HepG2 (cell line): ENCODE results near the gene EFCAB8. TPM values are rescaled to one million over a fixed set of nuclear protein-coding genes. Genes with fewer than 3 reads are reported as not detected.

Source experiments
- ATAC-seq: fragments of 200-7000 bp; cut with Tn5 transposase; 3 replicates; pipeline ENCODE4 v1.9.1; 2020; ENCODE audit warnings: mild to moderate bottlenecking, moderate library complexity
- BruUV-seq: library from RNA; stranded (reverse); fragments of 400-500 nt; replicated peaks from 2 replicates; lab custom pipeline; 2021; lab: Mats Ljungman, UMichigan
- CTCF ChIA-PET: fragments of 300-600 bp; formaldehyde crosslinking; extraction: SDS; loops from one replicate; lab custom pipeline; 2021; ENCODE audit warnings: low total read pairs, inconsistent platforms, low intra/inter-chr PET ratio; lab: Yijun Ruan, JAX
- POLR2A ChIA-PET: fragments of 350-600 bp; sonication (Branson Sonifier 250); formaldehyde crosslinking; loops from one replicate; lab custom pipeline; 2020; ENCODE audit warnings: antibody characterized with exemption, inconsistent platforms; lab: Yijun Ruan, JAX
- DNase-seq: peaks from one replicate; pipeline ENCODE4 v3.0.0-alpha.2; 2015; ENCODE audit warnings: low spot score
- FAIRE-seq: peaks from 3 replicates; lab custom pipeline; 2011; peaks lifted over from hg19 to GRCh38; lab: Jason Lieb, UNC
- H2AFZ ChIP-seq: one replicate; pipeline ENCODE4 v1.6.1; 2011; ENCODE audit warnings: low read length, inconsistent platforms
- H3K27ac ChIP-seq: fragments of 300-600 bp; 3 replicates; pipeline ENCODE4 v1.8.0; 2011; ENCODE audit warnings: mixed run types, mild to moderate bottlenecking, mixed read lengths, low read length, inconsistent platforms; ENCODE audit not compliant: insufficient read depth; ENCODE audit errors: extremely low read length
- H3K27me3 ChIP-seq, 2 experiments: fragments of 200-600 bp in 1 of 2; 2 replicates in 1 of 2; 3 replicates in 1 of 2; pipeline versions ENCODE4 v1.6.0 to v1.8.0; 2011; ENCODE audit warnings: low read length in 2 of 2, mild to moderate bottlenecking in 2 of 2, moderate library complexity in 2 of 2, inconsistent platforms in 1 of 2; ENCODE audit not compliant: insufficient read depth in 2 of 2, control insufficient read depth in 1 of 2
- H3K36me3 ChIP-seq, 2 experiments: fragments of 200-600 bp in 1 of 2; replicated peaks in 1 of 2; 2 replicates in 1 of 2; 3 replicates in 1 of 2; pipeline versions ENCODE4 v1.5.1 to v1.8.0; 2011; ENCODE audit warnings: low read length in 2 of 2, inconsistent platforms in 1 of 2; ENCODE audit not compliant: insufficient read depth in 2 of 2, control insufficient read depth in 1 of 2
- H3K4me1 ChIP-seq: 2 replicates; pipeline ENCODE4 v1.5.1; 2012; ENCODE audit warnings: low read length, inconsistent platforms; ENCODE audit not compliant: insufficient read depth
- H3K4me2 ChIP-seq: 2 replicates; pipeline ENCODE4 v1.6.0; 2011; ENCODE audit warnings: low read depth, low read length, inconsistent platforms
- H3K4me3 ChIP-seq, 3 experiments: fragments of 200-600 bp in 1 of 3; sonication (generic), shearing (Covaris generic) in 1 of 3; replicated peaks in 1 of 3; 2 replicates each; pipeline ENCODE4 v1.5.1; 2011 to 2016; ENCODE audit warnings: low read length in 3 of 3, inconsistent platforms in 2 of 3, low read depth in 2 of 3, mild to moderate bottlenecking in 2 of 3, control low read depth in 1 of 3, mixed read lengths in 1 of 3; ENCODE audit not compliant: insufficient read depth in 1 of 3
- H3K79me2 ChIP-seq: one replicate; pipeline ENCODE4 v1.6.1; 2011; ENCODE audit warnings: low read length, inconsistent platforms; ENCODE audit not compliant: insufficient read depth
- H3K9ac ChIP-seq: 2 replicates; pipeline ENCODE4 v1.6.0; 2011; ENCODE audit warnings: mild to moderate bottlenecking, low read depth, low read length, inconsistent platforms; ENCODE audit not compliant: insufficient read depth
- H3K9me3 ChIP-seq: 2 replicates; pipeline ENCODE4 v1.5.1; 2012; ENCODE audit warnings: mild to moderate bottlenecking, low read length
- H4K20me1 ChIP-seq: 2 replicates; pipeline ENCODE4 v1.6.0; 2011; ENCODE audit warnings: inconsistent platforms, mild to moderate bottlenecking, low read length, moderate library complexity; ENCODE audit not compliant: insufficient read depth
- KLF15 ChIP-seq: sonication (generic); formaldehyde crosslinking; IDR thresholded peaks from 2 replicates; pipeline ENCODE4 v1.8.1; 2023; ENCODE audit warnings: borderline replicate concordance, mild to moderate bottlenecking, inconsistent platforms, missing genetic modification reagents, mixed read lengths
- NRL ChIP-seq: sonication (generic); formaldehyde crosslinking; IDR thresholded peaks from 2 replicates; pipeline ENCODE4 v1.5.0; 2020; ENCODE audit warnings: missing genetic modification reagents, mild to moderate bottlenecking, moderate library complexity, borderline replicate concordance
- ZNF234 ChIP-seq: sonication (generic); formaldehyde crosslinking; conservative IDR thresholded peaks from 2 replicates; pipeline ENCODE4 v1.5.1; 2020; ENCODE audit warnings: mild to moderate bottlenecking, missing genetic modification reagents
- ZNF563 ChIP-seq: sonication (generic); formaldehyde crosslinking; IDR thresholded peaks from 2 replicates; pipeline ENCODE4 v1.8.0; 2022; ENCODE audit warnings: mild to moderate bottlenecking, moderate library complexity, missing genetic modification reagents
- ZNF629 ChIP-seq: sonication (generic); formaldehyde crosslinking; conservative IDR thresholded peaks from 2 replicates; pipeline ENCODE4 v1.5.0; 2020; ENCODE audit warnings: missing genetic modification reagents
- WGBS: methylation state at CpG from one replicate; pipeline ENCODE4 v1.1.6; 2017; ENCODE audit warnings: low lambda C conversion rate; 5-methylcytosine and 5-hydroxymethylcytosine counted together
- in situ Hi-C: cut with HindIII; loops from 2 replicates; pipeline ENCODE4 v1.10.0; 2017; ENCODE audit warnings: low pct_unique_long_range_greater_than_20kb; ENCODE audit not compliant: extremely low pct_ligation_motif_present
- intact Hi-C: fragments of 100-400 bp; cut with micrococcal nuclease; formaldehyde crosslinking; loops from one replicate; pipeline ENCODE4 v1.10.0; 2022; ENCODE audit not compliant: unreplicated experiment
- polyA plus RNA-seq, 8 experiments: library from polyadenylated mRNA; depleted of rRNA in 3 of 8; stranded (reverse) in 7 of 8; unstranded in 1 of 8; fragments of >200 nt; fragmentation: Illumina TruSeq in 4 of 8; extraction: Trizol in 4 of 8; gene quantifications; 2 replicates each; pipeline versions ENCODE4 v1.2.1 to v1.2.3, GENCODE V29; 2011 to 2016; ENCODE audit warnings: low read depth in 4 of 8, missing spikeins in 1 of 8, mixed read lengths in 1 of 8; ENCODE audit not compliant: insufficient read depth in 1 of 8
- total RNA-seq, 5 experiments: library from RNA; depleted of rRNA; stranded (reverse); fragments of >200 nt; fragmentation: Illumina TruSeq; extraction: Trizol; gene quantifications; 2 replicates each; pipeline ENCODE4 v1.2.3, GENCODE V29; 2016; ENCODE audit warnings: low read depth in 1 of 5
- TF ChIP-seq, protein P1 (sequence below), 2 experiments: fragments of 450-650 bp in 1 of 2; sonication (generic) in 1 of 2; formaldehyde crosslinking in 1 of 2; IDR thresholded peaks; 2 replicates each; pipeline versions ENCODE4 v1.6.1 to v1.8.0; 2016 to 2022; ENCODE audit warnings: antibody characterized with exemption in 1 of 2, mild to moderate bottlenecking in 1 of 2, missing genetic modification reagents in 1 of 2
- TF ChIP-seq, protein P2 (sequence below): sonication (generic); formaldehyde crosslinking; IDR thresholded peaks from 2 replicates; pipeline ENCODE4 v1.5.0; 2020; ENCODE audit warnings: mild to moderate bottlenecking, missing genetic modification reagents

Gene EFCAB8
- total and polyA plus RNA-seq, 2 of the 13 experiments (the other 11 are each of a cell fraction or from before 2014, with no cell fraction given) = 0.15 to 0.22 TPM

DNA sequence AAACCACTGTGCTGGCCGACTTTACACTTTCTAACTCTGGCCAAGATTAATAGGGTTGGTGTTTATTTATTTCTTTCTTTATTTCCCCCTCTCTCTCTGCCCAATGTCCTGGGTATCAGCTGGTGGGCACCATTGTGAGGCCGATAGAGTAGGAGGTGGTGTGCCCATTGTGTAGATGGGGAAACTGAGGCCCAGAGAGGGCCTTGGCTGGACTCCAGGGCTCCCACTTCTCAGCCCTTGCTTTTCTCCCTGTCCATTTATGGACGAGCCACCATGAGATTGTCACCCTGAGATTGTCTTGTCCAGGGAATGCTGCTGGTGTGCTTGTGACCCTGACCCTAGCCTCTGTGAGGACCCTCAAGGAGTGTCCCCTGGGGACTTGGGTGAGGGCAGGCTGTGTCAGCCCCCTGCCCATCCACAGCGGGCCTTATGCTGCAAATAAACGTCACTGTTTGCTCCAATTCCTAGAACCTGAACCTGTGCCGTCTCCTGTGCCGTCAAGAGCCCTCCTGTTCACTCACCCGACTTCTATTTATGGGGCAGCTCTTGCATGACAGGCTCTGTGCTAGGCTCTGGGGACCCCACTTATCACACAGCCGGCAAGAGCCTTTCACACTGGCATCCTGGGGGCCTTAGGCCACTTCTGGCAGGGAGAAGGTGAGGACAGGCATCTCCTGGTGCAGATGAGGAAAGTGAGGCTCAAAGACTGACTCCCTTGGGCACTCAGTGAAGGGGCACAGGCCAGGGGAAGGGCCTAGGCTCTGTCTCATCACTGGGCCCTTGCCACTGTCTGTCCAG is 120.7 kb downstream of the EFCAB8 start:
- H3K9me3 ChIP-seq = no peaks in the 10 kb centered on the region
- in situ Hi-C loops (no loop called here), intact Hi-C loops (no loop called here)
- H3K27ac ChIP-seq = no peak overlapping the region
- CTCF ChIA-PET = no interaction called here
- ATAC-seq = no peak
- H3K36me3 ChIP-seq = no peaks in the 10 kb centered on the region
- H4K20me1 ChIP-seq = no peaks in the 10 kb centered on the region
- TF ChIP-seq ZNF234 = no peak
- TF ChIP-seq ZNF629 (CRISPR knock-in tag) = peak; percentile 70
- TF ChIP-seq, protein P1, sequence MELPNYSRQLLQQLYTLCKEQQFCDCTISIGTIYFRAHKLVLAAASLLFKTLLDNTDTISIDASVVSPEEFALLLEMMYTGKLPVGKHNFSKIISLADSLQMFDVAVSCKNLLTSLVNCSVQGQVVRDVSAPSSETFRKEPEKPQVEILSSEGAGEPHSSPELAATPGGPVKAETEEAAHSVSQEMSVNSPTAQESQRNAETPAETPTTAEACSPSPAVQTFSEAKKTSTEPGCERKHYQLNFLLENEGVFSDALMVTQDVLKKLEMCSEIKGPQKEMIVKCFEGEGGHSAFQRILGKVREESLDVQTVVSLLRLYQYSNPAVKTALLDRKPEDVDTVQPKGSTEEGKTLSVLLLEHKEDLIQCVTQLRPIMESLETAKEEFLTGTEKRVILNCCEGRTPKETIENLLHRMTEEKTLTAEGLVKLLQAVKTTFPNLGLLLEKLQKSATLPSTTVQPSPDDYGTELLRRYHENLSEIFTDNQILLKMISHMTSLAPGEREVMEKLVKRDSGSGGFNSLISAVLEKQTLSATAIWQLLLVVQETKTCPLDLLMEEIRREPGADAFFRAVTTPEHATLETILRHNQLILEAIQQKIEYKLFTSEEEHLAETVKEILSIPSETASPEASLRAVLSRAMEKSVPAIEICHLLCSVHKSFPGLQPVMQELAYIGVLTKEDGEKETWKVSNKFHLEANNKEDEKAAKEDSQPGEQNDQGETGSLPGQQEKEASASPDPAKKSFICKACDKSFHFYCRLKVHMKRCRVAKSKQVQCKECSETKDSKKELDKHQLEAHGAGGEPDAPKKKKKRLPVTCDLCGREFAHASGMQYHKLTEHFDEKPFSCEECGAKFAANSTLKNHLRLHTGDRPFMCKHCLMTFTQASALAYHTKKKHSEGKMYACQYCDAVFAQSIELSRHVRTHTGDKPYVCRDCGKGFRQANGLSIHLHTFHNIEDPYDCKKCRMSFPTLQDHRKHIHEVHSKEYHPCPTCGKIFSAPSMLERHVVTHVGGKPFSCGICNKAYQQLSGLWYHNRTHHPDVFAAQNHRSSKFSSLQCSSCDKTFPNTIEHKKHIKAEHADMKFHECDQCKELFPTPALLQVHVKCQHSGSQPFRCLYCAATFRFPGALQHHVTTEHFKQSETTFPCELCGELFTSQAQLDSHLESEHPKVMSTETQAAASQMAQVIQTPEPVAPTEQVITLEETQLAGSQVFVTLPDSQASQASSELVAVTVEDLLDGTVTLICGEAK (IDR thresholded peaks at IDR 0.05) = no peak
- TF ChIP-seq, protein P1 (CRISPR knock-in tag; IDR thresholded peaks at IDR 0.05) = 0 out of 2 replicates have a peak, but pooled peaks have one; percentile 13
- TF ChIP-seq, protein P2, sequence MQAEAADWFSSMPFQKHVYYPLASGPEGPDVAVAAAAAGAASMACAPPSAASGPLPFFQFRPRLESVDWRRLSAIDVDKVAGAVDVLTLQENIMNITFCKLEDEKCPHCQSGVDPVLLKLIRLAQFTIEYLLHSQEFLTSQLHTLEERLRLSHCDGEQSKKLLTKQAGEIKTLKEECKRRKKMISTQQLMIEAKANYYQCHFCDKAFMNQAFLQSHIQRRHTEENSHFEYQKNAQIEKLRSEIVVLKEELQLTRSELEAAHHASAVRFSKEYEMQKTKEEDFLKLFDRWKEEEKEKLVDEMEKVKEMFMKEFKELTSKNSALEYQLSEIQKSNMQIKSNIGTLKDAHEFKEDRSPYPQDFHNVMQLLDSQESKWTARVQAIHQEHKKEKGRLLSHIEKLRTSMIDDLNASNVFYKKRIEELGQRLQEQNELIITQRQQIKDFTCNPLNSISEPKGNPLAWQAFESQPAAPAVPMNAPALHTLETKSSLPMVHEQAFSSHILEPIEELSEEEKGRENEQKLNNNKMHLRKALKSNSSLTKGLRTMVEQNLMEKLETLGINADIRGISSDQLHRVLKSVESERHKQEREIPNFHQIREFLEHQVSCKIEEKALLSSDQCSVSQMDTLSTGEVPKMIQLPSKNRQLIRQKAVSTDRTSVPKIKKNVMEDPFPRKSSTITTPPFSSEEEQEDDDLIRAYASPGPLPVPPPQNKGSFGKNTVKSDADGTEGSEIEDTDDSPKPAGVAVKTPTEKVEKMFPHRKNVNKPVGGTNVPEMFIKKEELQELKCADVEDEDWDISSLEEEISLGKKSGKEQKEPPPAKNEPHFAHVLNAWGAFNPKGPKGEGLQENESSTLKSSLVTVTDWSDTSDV (CRISPR knock-in tag) = 0 out of 2 replicates have a peak, but pooled peaks have one; percentile 25
- 0 out of 2 replicates have a peak, but pooled peaks have one; percentile 15 for TF ChIP-seq ZNF563 (CRISPR knock-in tag)
- no peak for TF ChIP-seq KLF15 (CRISPR knock-in tag)
- TF ChIP-seq NRL = peak; percentile 51; the same call in 1 of the 2 replicates
- no peak overlapping the region for H3K4me3 ChIP-seq
- no peak overlapping the region for H2AFZ ChIP-seq
- WGBS = 16% methylated on average over 9 of the region's 9 CpGs
- no TSS peak for BruUV-seq
- DNase-seq = no peak
- no peak for FAIRE-seq
- H3K4me2 ChIP-seq = no peak overlapping the region
- POLR2A ChIA-PET = no interaction called here
- H3K79me2 ChIP-seq = no peaks in the 10 kb centered on the region
- H3K4me1 ChIP-seq = peaks cover 66% of the 10 kb centered on the region
- H3K27me3 ChIP-seq = peaks cover 9 to 59% of the 10 kb centered on the region in 2 experiments
- H3K9ac ChIP-seq = no peak overlapping the region
